Upper lobe of left lung (tissue), 6 donors: ENCODE results near the gene CDC27. TPM values are rescaled to one million over a fixed set of nuclear protein-coding genes. Genes with fewer than 3 reads are reported as not detected.
A peak's percentile ranks its signal among the peaks of the same experiment; 100 is the strongest.
"Not testable (repeated sequence)": the region's sequence is repeated elsewhere in the genome, so short reads cannot be mapped to it uniquely, and the experiment has no call there.

ENCODE experiments used
- ATAC-seq, 2 donors: fragments of 200-7000 bp; cut with Tn5 transposase; one replicate each; pipeline ENCODE4 v1.9.1; 2022; ENCODE audit warnings: mild to moderate bottlenecking in 2 of 2, moderate library complexity in 2 of 2; ENCODE audit not compliant: low FRiP score in 2 of 2
- DNase-seq, 2 donors: peaks; one replicate each; pipeline ENCODE4 v3.0.0-alpha.2; 2019 to 2020
- H3K27ac ChIP-seq, 4 donors: fragments of 200-600 bp; sonication (generic); one replicate each; pipeline ENCODE4 v1.5.1; 2016 to 2019
- H3K27me3 ChIP-seq, 4 donors: fragments of 200-600 bp; sonication (generic); one replicate each; pipeline ENCODE4 v1.5.1; 2017 to 2019
- H3K36me3 ChIP-seq, 4 donors: fragments of 200-600 bp; sonication (generic); one replicate each; pipeline ENCODE4 v1.5.1; 2016 to 2019
- H3K4me1 ChIP-seq, 4 donors: fragments of 200-600 bp; sonication (generic); one replicate each; pipeline ENCODE4 v1.5.1; 2018 to 2019
- H3K4me3 ChIP-seq, 4 donors: fragments of 200-600 bp; sonication (generic); one replicate each; pipeline ENCODE4 v1.5.1; 2017 to 2019; ENCODE audit warnings: mild to moderate bottlenecking in 2 of 4, moderate library complexity in 1 of 4
- H3K9me3 ChIP-seq, 4 donors: fragments of 200-600 bp; sonication (generic); one replicate each; pipeline ENCODE4 v1.5.1; 2018 to 2019
- CTCF ChIP-seq, 6 experiments: fragments of 450-650 bp in 4 of 6; fragments of 200-600 bp in 2 of 6; sonication (generic) in 2 of 6; IDR thresholded peaks; one replicate each; pipeline ENCODE4 v1.5.1; 2016 to 2019; ENCODE audit warnings: antibody characterized with exemption in 6 of 6
- EP300 ChIP-seq, 4 donors: sonication (generic); formaldehyde crosslinking; IDR thresholded peaks; one replicate each; pipeline ENCODE4 v1.5.1; 2017; ENCODE audit warnings: antibody characterized with exemption in 4 of 4, control low read depth in 2 of 4
- POLR2A ChIP-seq, 4 donors: fragments of 450-650 bp; IDR thresholded peaks; one replicate each; pipeline ENCODE4 v1.5.1; 2016 to 2017; ENCODE audit warnings: antibody characterized with exemption in 4 of 4, mild to moderate bottlenecking in 2 of 4
- POLR2AphosphoS5 ChIP-seq, 2 donors: sonication (generic); formaldehyde crosslinking; IDR thresholded peaks; one replicate each; pipeline ENCODE4 v1.5.1; 2017; ENCODE audit warnings: antibody characterized with exemption in 2 of 2
- WGBS, 2 donors: methylation state at CpG; one replicate each; pipeline ENCODE4 v1.1.5; 2017 to 2018; 5-methylcytosine and 5-hydroxymethylcytosine counted together
- total RNA-seq, 6 donors: library from RNA; depleted of rRNA in 4 of 6; stranded (reverse); fragments of >200 nt in 4 of 6; gene quantifications; one replicate each; pipeline versions ENCODE4 v1.1.0 to v1.2.1, GENCODE V29; 2016 to 2021
- donor health status: DM: no; HTN: no; CAD: no; lungs with moderate emphysema.
- donor health status: DM: no; HTN: yes; CAD: no; lungs with severe emphysema.

CDC27 gene
- total RNA-seq, 6 donors from 2014 or later, result 40.3 to 74.8 (median 55.1) TPM

- H3K9me3 ChIP-seq, result no peaks in the 10 kb centered on the region
- H3K4me1 ChIP-seq, result peaks cover 10 to 17% (median 15%) of the 10 kb centered on the region in 4 donors
- H3K27me3 ChIP-seq, result no peaks in the 10 kb centered on the region
- no peaks in the 10 kb centered on the region for H3K36me3 ChIP-seq
- WGBS, 2 donors, result 86 to 95% methylated on average over 18 to 21 of the region's 21 CpGs
- no peak overlapping the region for H3K4me3 ChIP-seq
- TF ChIP-seq POLR2AphosphoS5 (IDR thresholded peaks at IDR 0.05), result no peak
- no peak for TF ChIP-seq CTCF (IDR thresholded peaks at IDR 0.05)
- no peak overlapping the region for H3K27ac ChIP-seq
- DNase-seq, result no peak
- ATAC-seq, result peak in 1 of 2 donors; percentile 35
Measured at GRCh38 chr17:47219621-47220475, 30.8 kb upstream of the CDC27 start.

- Histone ChIP-seq H3K36me3 (no peaks in the 10 kb centered on the region), H3K9me3 (no peaks in the 10 kb centered on the region), H3K4me1 (peaks cover 5 to 13% (median 10%) of the 10 kb centered on the region in 4 donors), H3K4me3 (no peak overlapping the region), H3K27me3 (no peaks in the 10 kb centered on the region), H3K27ac (no peak overlapping the region)
- ATAC-seq (no peak), DNase-seq (no peak)
- no peak for TF ChIP-seq POLR2A (IDR thresholded peaks at IDR 0.05)
- TF ChIP-seq POLR2AphosphoS5 (IDR thresholded peaks at IDR 0.05), result no peak
- no peak for TF ChIP-seq CTCF (IDR thresholded peaks at IDR 0.05)
- no peak for TF ChIP-seq EP300 (IDR thresholded peaks at IDR 0.05)
- 60 to 67% methylated on average over 5 to 6 of the region's 6 CpGs for WGBS, 2 donors
Measured at GRCh38 chr17:47218896-47219430, 29.9 kb upstream of the CDC27 start.

GRCh38 chr17:47217279-47217678, 28.2 kb upstream of the CDC27 start:
- H3K27me3 ChIP-seq, H3K27ac ChIP-seq, DNase-seq, H3K9me3 ChIP-seq, H3K4me1 ChIP-seq, H3K36me3 ChIP-seq, H3K4me3 ChIP-seq, ATAC-seq: not testable (repeated sequence)
- 86 to 94% methylated on average over 2 of the region's 2 CpGs for WGBS, 2 donors

- not testable (repeated sequence) for H3K36me3 ChIP-seq, H3K27me3 ChIP-seq, DNase-seq, H3K4me1 ChIP-seq, H3K9me3 ChIP-seq, H3K4me3 ChIP-seq, H3K27ac ChIP-seq, ATAC-seq
- 91 to 94% methylated on average over 4 of the region's 4 CpGs for WGBS, 2 donors
Measured at GRCh38 chr17:47216821-47217220, 27.7 kb upstream of the CDC27 start.

GRCh38 chr17:47214931-47215330, 25.8 kb upstream of the CDC27 start:
- no peaks in the 10 kb centered on the region for H3K27me3 ChIP-seq
- H3K27ac ChIP-seq, result no peak overlapping the region
- peaks cover 0 to 6% (median 2%) of the 10 kb centered on the region in 4 donors for H3K4me1 ChIP-seq
- no peaks in the 10 kb centered on the region for H3K9me3 ChIP-seq
- no peak for ATAC-seq
- H3K4me3 ChIP-seq, result no peak overlapping the region
- WGBS, 2 donors, result 87 to 96% methylated on average over 3 of the region's 3 CpGs
- no peaks in the 10 kb centered on the region for H3K36me3 ChIP-seq
- no peak for DNase-seq
- TF ChIP-seq POLR2AphosphoS5 (IDR thresholded peaks at IDR 0.05), result no peak
- TF ChIP-seq POLR2A (IDR thresholded peaks at IDR 0.05), result no peak
- TF ChIP-seq EP300 (IDR thresholded peaks at IDR 0.05), result no peak
- TF ChIP-seq CTCF (IDR thresholded peaks at IDR 0.05), result no peak

GRCh38 chr17:47213540-47213939, 24.4 kb upstream of the CDC27 start:
- H3K4me1 ChIP-seq, result peaks cover 0 to 6% (median 2%) of the 10 kb centered on the region in 4 donors
- DNase-seq (no peak), ATAC-seq (no peak)
- no peaks in the 10 kb centered on the region for H3K9me3 ChIP-seq
- no peaks in the 10 kb centered on the region for H3K36me3 ChIP-seq
- WGBS, 2 donors, result 79 to 80% methylated on average over 4 of the region's 4 CpGs
- H3K27ac ChIP-seq, result no peak overlapping the region
- H3K4me3 ChIP-seq, result no peak overlapping the region
- TF ChIP-seq CTCF (IDR thresholded peaks at IDR 0.05) (no peak), POLR2AphosphoS5 (IDR thresholded peaks at IDR 0.05) (no peak), EP300 (IDR thresholded peaks at IDR 0.05) (no peak), POLR2A (IDR thresholded peaks at IDR 0.05) (no peak)
- H3K27me3 ChIP-seq, result no peaks in the 10 kb centered on the region
